Mucosa of gallbladder (tissue), 1 donor: ENCODE data around the gene LDB3. TPM values are rescaled to one million over a fixed set of nuclear protein-coding genes. Genes with fewer than 3 reads are reported as not detected.
"Not testable (repeated sequence)": the region's sequence is repeated elsewhere in the genome, so short reads cannot be mapped to it uniquely, and the experiment has no call there.

ENCODE experiments used
- DNase-seq: peaks from one replicate; pipeline ENCODE4 v3.0.0-alpha.2; 2020; ENCODE audit warnings: low spot score
- total RNA-seq: library from RNA; stranded (reverse); gene quantifications from one replicate; pipeline ENCODE4 v1.2.1, GENCODE V29; 2021
- donor health status: DM: no; HTN: no; CAD: no.

The LDB3 gene
- 4.9 TPM for total RNA-seq

- no peak for DNase-seq
Measured at GRCh38 chr10:86668297-86669165, at the start of gene LDB3. Gene LDB3, plus strand, starts transcription at chr10:86668511. Its CDS starts 181 bp downstream, at chr10:86668692.

GRCh38 chr10:86628311-86628710 lies 40.0 kb upstream of the LDB3 start:
- DNase-seq = no peak

GRCh38 chr10:86630079-86630478 lies 38.2 kb upstream of the LDB3 start:
- DNase-seq = no peak

GRCh38 chr10:86632009-86632800 lies 36.1 kb upstream of the LDB3 start:
- DNase-seq = no peak

- no peak for DNase-seq
Measured at GRCh38 chr10:86632951-86633350, 35.4 kb upstream of the LDB3 start.

GRCh38 chr10:86635402-86635801 lies 32.9 kb upstream of the LDB3 start:
- no peak for DNase-seq

GRCh38 chr10:86636311-86636710 lies 32.0 kb upstream of the LDB3 start:
- no peak for DNase-seq

- no peak for DNase-seq
Measured at GRCh38 chr10:86642021-86642420, 26.3 kb upstream of the LDB3 start.

- DNase-seq = no peak
Measured at GRCh38 chr10:86642499-86642898, 25.8 kb upstream of the LDB3 start.

- no peak for DNase-seq
Measured at GRCh38 chr10:86644152-86644793, 24.0 kb upstream of the LDB3 start.

- DNase-seq = peak; percentile 9
Measured at GRCh38 chr10:86644794-86645445, 23.4 kb upstream of the LDB3 start.

GRCh38 chr10:86645621-86646165 lies 22.6 kb upstream of the LDB3 start:
- DNase-seq = not testable (repeated sequence)

GRCh38 chr10:86646532-86646931 lies 21.8 kb upstream of the LDB3 start:
- DNase-seq = peak; percentile 2

GRCh38 chr10:86646933-86647332 lies 21.4 kb upstream of the LDB3 start:
- DNase-seq = peak; percentile 2

- no peak for DNase-seq
Measured at GRCh38 chr10:86647773-86648703, 20.3 kb upstream of the LDB3 start.

- DNase-seq = no peak
Measured at GRCh38 chr10:86648704-86649427, 19.4 kb upstream of the LDB3 start.

GRCh38 chr10:86649471-86650150 lies 18.7 kb upstream of the LDB3 start:
- no peak for DNase-seq

GRCh38 chr10:86650151-86650550 lies 18.2 kb upstream of the LDB3 start:
- no peak for DNase-seq

- no peak for DNase-seq
Measured at GRCh38 chr10:86651021-86651471, 17.3 kb upstream of the LDB3 start.
